OCI-LY1 (cell line): ENCODE results near the gene UCP3.

Experiments used
- EZH2 ChIP-seq: fragments of 200-600 bp; sonication (generic), shearing (Covaris generic); IDR thresholded peaks from 2 replicates; pipeline ENCODE4 v1.8.0; 2017; ENCODE audit warnings: borderline replicate concordance, mixed run types, mild to moderate bottlenecking, antibody characterized with exemption, low read length, moderate library complexity, mixed read lengths
- TF ChIP-seq, protein P1 (sequence below): fragments of 200-600 bp; sonication (generic), shearing (Covaris generic); IDR thresholded peaks from 2 replicates; pipeline ENCODE4 v1.5.1; 2017; ENCODE audit warnings: mild to moderate bottlenecking, antibody characterized with exemption, low read length, moderate library complexity, mixed read lengths

DNA sequence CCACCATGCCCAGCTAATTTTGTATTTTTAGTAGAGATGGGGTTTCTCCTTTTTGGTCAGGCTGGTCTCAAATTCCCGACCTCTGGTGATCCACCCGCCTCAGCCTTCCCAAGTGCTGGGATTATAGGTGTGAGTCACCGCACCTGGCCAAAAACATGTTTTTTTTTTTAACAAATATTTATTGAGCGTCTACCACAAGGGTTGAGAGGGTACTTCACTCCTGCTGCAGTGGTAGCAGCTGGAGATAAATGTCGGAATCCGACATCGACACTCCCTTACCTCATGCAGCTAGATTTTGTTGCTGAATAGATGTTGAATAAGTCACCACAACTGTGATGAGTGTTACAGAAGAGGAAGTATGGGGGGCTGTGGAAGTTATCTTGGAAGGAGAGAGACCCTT is 57.1 kb downstream of the UCP3 start:
- TF ChIP-seq, protein P1, sequence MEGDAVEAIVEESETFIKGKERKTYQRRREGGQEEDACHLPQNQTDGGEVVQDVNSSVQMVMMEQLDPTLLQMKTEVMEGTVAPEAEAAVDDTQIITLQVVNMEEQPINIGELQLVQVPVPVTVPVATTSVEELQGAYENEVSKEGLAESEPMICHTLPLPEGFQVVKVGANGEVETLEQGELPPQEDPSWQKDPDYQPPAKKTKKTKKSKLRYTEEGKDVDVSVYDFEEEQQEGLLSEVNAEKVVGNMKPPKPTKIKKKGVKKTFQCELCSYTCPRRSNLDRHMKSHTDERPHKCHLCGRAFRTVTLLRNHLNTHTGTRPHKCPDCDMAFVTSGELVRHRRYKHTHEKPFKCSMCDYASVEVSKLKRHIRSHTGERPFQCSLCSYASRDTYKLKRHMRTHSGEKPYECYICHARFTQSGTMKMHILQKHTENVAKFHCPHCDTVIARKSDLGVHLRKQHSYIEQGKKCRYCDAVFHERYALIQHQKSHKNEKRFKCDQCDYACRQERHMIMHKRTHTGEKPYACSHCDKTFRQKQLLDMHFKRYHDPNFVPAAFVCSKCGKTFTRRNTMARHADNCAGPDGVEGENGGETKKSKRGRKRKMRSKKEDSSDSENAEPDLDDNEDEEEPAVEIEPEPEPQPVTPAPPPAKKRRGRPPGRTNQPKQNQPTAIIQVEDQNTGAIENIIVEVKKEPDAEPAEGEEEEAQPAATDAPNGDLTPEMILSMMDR: no peak
- no peak for TF ChIP-seq EZH2
